Caco-2 (cell line): ENCODE results near the gene ABHD8. TPM values are rescaled to one million over a fixed set of nuclear protein-coding genes. Genes with fewer than 3 reads are reported as not detected.

Source experiments
- BruUV-seq: library from RNA; stranded (reverse); fragments of 400-500 nt; replicated peaks from 2 replicates; lab custom pipeline; 2021; lab: Mats Ljungman, UMichigan
- CTCF ChIA-PET: fragments of 300-600 bp; sonication (Branson Sonifier 250); formaldehyde crosslinking; loops from one replicate; lab custom pipeline; 2022; ENCODE audit warnings: antibody characterized with exemption; lab: Charles Lee
- POLR2A ChIA-PET: fragments of 300-600 bp; sonication (Branson Sonifier 250); formaldehyde crosslinking; loops from one replicate; lab custom pipeline; 2022; ENCODE audit warnings: antibody characterized with exemption; lab: Charles Lee
- DNase-seq, 2 experiments: peaks; one replicate each; pipeline versions ENCODE4 v3.0.0 to v3.0.0-alpha.2; 2020 to 2022
- H3K27me3 ChIP-seq: replicated peaks from 2 replicates; pipeline ENCODE4 v1.6.0; 2011; ENCODE audit warnings: low read length; ENCODE audit not compliant: control insufficient read depth, insufficient read depth
- H3K36me3 ChIP-seq: 2 replicates; pipeline ENCODE4 v1.5.1; 2011; ENCODE audit warnings: low read length; ENCODE audit not compliant: control insufficient read depth, insufficient read depth
- H3K4me1 ChIP-seq: fragments of 250-450 bp; sonication (Bioruptor Pico); 2 replicates; pipeline ENCODE4 v1.5.1; 2020; ENCODE audit warnings: mild to moderate bottlenecking
- H3K4me3 ChIP-seq: 2 replicates; pipeline ENCODE4 v1.5.1; 2011; ENCODE audit warnings: low read depth, mild to moderate bottlenecking, control low read depth, low read length
- H3K9me3 ChIP-seq: fragments of 250-450 bp; sonication (Bioruptor Pico); 2 replicates; pipeline ENCODE4 v1.5.1; 2020; ENCODE audit warnings: mild to moderate bottlenecking, moderate library complexity
- H3K27ac Mint-ChIP-seq: one replicate; pipeline ENCODE4 v1.8.0; 2022; ENCODE audit warnings: mixed read lengths; ENCODE audit not compliant: unreplicated experiment
- H3K27me3 Mint-ChIP-seq: one replicate; pipeline ENCODE4 v1.8.0; 2022; ENCODE audit warnings: mixed read lengths; ENCODE audit not compliant: insufficient read depth, unreplicated experiment
- H3K36me3 Mint-ChIP-seq: one replicate; pipeline ENCODE4 v1.8.0; 2022; ENCODE audit warnings: mild to moderate bottlenecking, mixed read lengths; ENCODE audit not compliant: insufficient read depth, unreplicated experiment
- H3K4me1 Mint-ChIP-seq: one replicate; pipeline ENCODE4 v1.8.0; 2022; ENCODE audit warnings: low read depth, mixed read lengths; ENCODE audit not compliant: unreplicated experiment
- H3K4me3 Mint-ChIP-seq: one replicate; pipeline ENCODE4 v1.8.0; 2022; ENCODE audit warnings: mild to moderate bottlenecking, moderate library complexity, mixed read lengths; ENCODE audit not compliant: unreplicated experiment
- H3K9me3 Mint-ChIP-seq: one replicate; pipeline ENCODE4 v1.8.0; 2022; ENCODE audit warnings: mixed read lengths; ENCODE audit not compliant: unreplicated experiment
- CTCF ChIP-seq, 2 experiments: fragments of 200-600 bp in 1 of 2; IDR thresholded peaks; 1 replicate in 1 of 2; 2 replicates in 1 of 2; pipeline versions ENCODE4 v1.5.1 to v1.8.0; 2011 to 2022; ENCODE audit warnings: antibody characterized with exemption in 1 of 2, control low read depth in 1 of 2, inconsistent platforms in 1 of 2, low read depth in 1 of 2, low read length in 1 of 2, mild to moderate bottlenecking in 1 of 2, moderate library complexity in 1 of 2; ENCODE audit not compliant: insufficient read depth in 1 of 2, severe bottlenecking in 1 of 2, unreplicated experiment in 1 of 2
- intact Hi-C: fragments of 100-400 bp; cut with micrococcal nuclease; formaldehyde crosslinking; loops from one replicate; pipeline ENCODE4 v1.10.0; 2022; ENCODE audit not compliant: unreplicated experiment
- total RNA-seq: library from RNA; stranded (reverse); gene quantifications from 2 replicates; pipeline ENCODE4 v1.2.3, GENCODE V29; 2022

ABHD8 gene
- total RNA-seq, 1 experiment from 2014 or later, result 11.3 TPM

GRCh38 chr19:17294051-17294891 is 9.0 kb downstream of the ABHD8 start:
- POLR2A ChIA-PET, result no interaction called here
- Histone ChIP-seq H3K36me3 (peaks cover 3% of the 10 kb centered on the region; the same call in 1 of the 2 replicates), H3K4me1 (no peaks in the 10 kb centered on the region), H3K27me3 (no peaks in the 10 kb centered on the region), H3K4me3 (no peak overlapping the region), H3K9me3 (peaks cover 5% of the 10 kb centered on the region; the same call in 1 of the 2 replicates)
- intact Hi-C loops, result loop anchor here (5.0 kb wide), 1 partner anchor 33 kb away; no protein-coding TSS in a partner anchor
- no peaks in the 10 kb centered on the region for H3K4me1 Mint-ChIP-seq
- no peaks in the 10 kb centered on the region for H3K27me3 Mint-ChIP-seq
- H3K27ac Mint-ChIP-seq, result no peak overlapping the region
- no peak for TF ChIP-seq CTCF (IDR thresholded peaks at IDR 0.05; ENCODE audit: insufficient read depth in 1 of 2, low read depth in 1 of 2, low read length in 1 of 2, severe bottlenecking in 1 of 2, unreplicated experiment in 1 of 2)
- CTCF ChIA-PET, result interaction anchor here (0.6 to 0.7 kb wide), 3 partner anchors 11 to 256 kb away, joined by 3 to 4 read pairs (median 3); no protein-coding TSS in a partner anchor
- no peaks in the 10 kb centered on the region for H3K9me3 Mint-ChIP-seq
- H3K4me3 Mint-ChIP-seq, result no peak overlapping the region
- H3K36me3 Mint-ChIP-seq, result peaks cover 27% of the 10 kb centered on the region
- no TSS peak for BruUV-seq
- peak; percentile 59 to 60 for DNase-seq

DNA sequence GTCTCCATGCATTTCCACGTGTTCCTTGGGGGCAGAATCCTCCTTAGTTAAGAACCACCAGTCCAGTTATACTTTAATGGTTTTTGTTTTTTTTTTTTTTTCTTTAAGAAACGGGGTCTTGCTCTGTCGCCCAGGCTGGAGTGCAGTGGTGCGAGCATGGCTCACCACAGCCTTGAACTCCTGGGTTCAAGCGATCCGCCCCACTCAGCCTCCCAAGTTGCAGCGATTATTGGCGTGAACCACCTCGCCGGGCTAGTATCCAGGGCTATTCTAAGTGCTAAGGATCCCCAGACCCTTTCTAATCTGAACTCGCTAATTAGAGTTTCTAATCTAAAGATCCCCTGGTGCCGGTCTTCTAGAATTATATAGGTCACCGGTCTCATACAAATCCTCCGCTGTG is 9.6 kb downstream of the ABHD8 start:
- Mint-ChIP-seq H3K9me3 (no peaks in the 10 kb centered on the region), H3K4me1 (no peaks in the 10 kb centered on the region), H3K4me3 (no peak overlapping the region), H3K27me3 (no peaks in the 10 kb centered on the region), H3K27ac (no peak overlapping the region), H3K36me3 (peaks cover 27% of the 10 kb centered on the region)
- BruUV-seq, result TSS peak; percentile 28
- DNase-seq, result no peak
- Histone ChIP-seq H3K36me3 (peaks cover 3% of the 10 kb centered on the region; the same call in 1 of the 2 replicates), H3K4me3 (no peak overlapping the region; the same call in 1 of the 2 replicates), H3K27me3 (no peaks in the 10 kb centered on the region), H3K9me3 (peaks cover 5% of the 10 kb centered on the region; the same call in 1 of the 2 replicates), H3K4me1 (no peaks in the 10 kb centered on the region)
- no peak for TF ChIP-seq CTCF (IDR thresholded peaks at IDR 0.05; ENCODE audit: insufficient read depth in 1 of 2, low read depth in 1 of 2, low read length in 1 of 2, severe bottlenecking in 1 of 2, unreplicated experiment in 1 of 2)
- POLR2A ChIA-PET, result interaction anchor here (1.6 kb wide), 1 partner anchor 12 kb away, joined by 12 read pairs; the partner anchor contains the start of gene MRPL34
- CTCF ChIA-PET, result interaction anchor here (0.6 to 1.8 kb wide), 6 partner anchors 9 to 112 kb away, joined by 3 to 44 read pairs (median 5); partner anchors contain the start of genes ABHD8, BST2, MRPL34 and USHBP1
- intact Hi-C loops, result loop anchor here (2.0 to 5.0 kb wide), 2 partner anchors 34 to 97 kb away; no protein-coding TSS in a partner anchor
